ENCODE results near the gene DSN1. TPM values are rescaled to one million over a fixed set of nuclear protein-coding genes. Genes with fewer than 3 reads are reported as not detected.

DSN1 gene
- polyA plus RNA-seq, 3 donors = 4.9 to 5.2 (median 5.1) TPM

GRCh38 chr20:36784900-36785299, 11.3 kb upstream of the DSN1 start:
- no peak for TF ChIP-seq CTCF (IDR thresholded peaks at IDR 0.05)
- Histone ChIP-seq H3K9me3 (replicated peaks in 1 of 2; ENCODE audit: control insufficient read depth in 1 of 2, insufficient read depth in 1 of 2, low read length in 2 of 2) (no peaks in the 10 kb centered on the region), H4K20me1 (ENCODE audit: insufficient read depth, low read length) (no peaks in the 10 kb centered on the region), H3K4me1 (ENCODE audit: control insufficient read depth in 1 of 2, insufficient read depth in 2 of 2, low read length in 2 of 2) (no peaks in the 10 kb centered on the region), H3K4me3 (replicated peaks in 1 of 3; ENCODE audit: low read depth in 2 of 3, low read length in 3 of 3) (no peak overlapping the region), H3K4me2 (replicated peaks; ENCODE audit: extremely low read depth, low read length, poor library complexity, severe bottlenecking) (no peak overlapping the region), H3K79me2 (ENCODE audit: insufficient read depth, low read length) (no peaks in the 10 kb centered on the region), H3K9ac (ENCODE audit: insufficient read depth, low read length, poor library complexity, severe bottlenecking) (no peak overlapping the region), H3K36me3 (replicated peaks in 1 of 2; ENCODE audit: control insufficient read depth in 1 of 2, insufficient read depth in 2 of 2, low read length in 2 of 2) (peaks cover 21 to 35% of the 10 kb centered on the region in 2 donors), H2AFZ (ENCODE audit: insufficient read depth, low read depth, low read length, poor library complexity, severe bottlenecking) (no peak overlapping the region), H3K27ac (ENCODE audit: low read depth in 1 of 2, low read length in 2 of 2) (no peak overlapping the region), H3K27me3 (ENCODE audit: control insufficient read depth in 2 of 2, insufficient read depth in 2 of 2, low read length in 2 of 2) (no peaks in the 10 kb centered on the region)
- no peak for DNase-seq
- intact Hi-C loops (cut with micrococcal nuclease) = no loop called here
- Mint-ChIP-seq H3K27ac (no peak overlapping the region), H3K27me3 (ENCODE audit: low read depth in 3 of 3) (peaks cover 1 to 2% (median 2%) of the 10 kb centered on the region in 3 donors), H3K36me3 (peaks cover 39 to 44% of the 10 kb centered on the region in 2 donors), H3K9me3 (no peaks in the 10 kb centered on the region), H3K4me3 (no peak overlapping the region), H3K4me1 (no peaks in the 10 kb centered on the region)
- WGBS (ENCODE audit: insufficient coverage) = 94% methylated on average over 2 of the region's 9 CpGs

- Mint-ChIP-seq H3K27ac (no peak overlapping the region), H3K36me3 (peaks cover 38 to 44% of the 10 kb centered on the region in 2 donors), H3K4me3 (no peak overlapping the region), H3K9me3 (no peaks in the 10 kb centered on the region), H3K27me3 (ENCODE audit: low read depth in 3 of 3) (peaks cover 1 to 2% (median 2%) of the 10 kb centered on the region in 3 donors), H3K4me1 (no peaks in the 10 kb centered on the region)
- H3K4me2 ChIP-seq (replicated peaks; ENCODE audit: extremely low read depth, low read length, poor library complexity, severe bottlenecking) = no peak overlapping the region
- H3K27me3 ChIP-seq (ENCODE audit: control insufficient read depth in 2 of 2, insufficient read depth in 2 of 2, low read length in 2 of 2) = no peaks in the 10 kb centered on the region
- no peaks in the 10 kb centered on the region for H3K9me3 ChIP-seq (replicated peaks in 1 of 2; ENCODE audit: control insufficient read depth in 1 of 2, insufficient read depth in 1 of 2, low read length in 2 of 2)
- H2AFZ ChIP-seq (ENCODE audit: insufficient read depth, low read depth, low read length, poor library complexity, severe bottlenecking) = no peak overlapping the region
- no peak overlapping the region for H3K4me3 ChIP-seq (replicated peaks in 1 of 3; ENCODE audit: low read depth in 2 of 3, low read length in 3 of 3)
- WGBS (ENCODE audit: insufficient coverage) = 97% methylated on average over 6 of the region's 7 CpGs
- no peak overlapping the region for H3K27ac ChIP-seq (ENCODE audit: low read depth in 1 of 2, low read length in 2 of 2)
- peaks cover 21 to 35% of the 10 kb centered on the region in 2 donors for H3K36me3 ChIP-seq (replicated peaks in 1 of 2; ENCODE audit: control insufficient read depth in 1 of 2, insufficient read depth in 2 of 2, low read length in 2 of 2)
- no peaks in the 10 kb centered on the region for H4K20me1 ChIP-seq (ENCODE audit: insufficient read depth, low read length)
- DNase-seq = no peak
- H3K9ac ChIP-seq (ENCODE audit: insufficient read depth, low read length, poor library complexity, severe bottlenecking) = no peak overlapping the region
- no peaks in the 10 kb centered on the region for H3K79me2 ChIP-seq (ENCODE audit: insufficient read depth, low read length)
- H3K4me1 ChIP-seq (ENCODE audit: control insufficient read depth in 1 of 2, insufficient read depth in 2 of 2, low read length in 2 of 2) = no peaks in the 10 kb centered on the region
- intact Hi-C loops (cut with micrococcal nuclease) = no loop called here
- no peak for TF ChIP-seq CTCF (IDR thresholded peaks at IDR 0.05)
Observed at GRCh38 chr20:36784116-36784515, 10.6 kb upstream of the DSN1 start.
